ENCODE measurements around the gene DSC2. TPM values are rescaled to one million over a fixed set of nuclear protein-coding genes. Genes with fewer than 3 reads are reported as not detected.

Gene DSC2
- total RNA-seq, 1 experiment from 2014 or later, result 33.4 TPM

- no peak for TF ChIP-seq ZBTB33 (IDR thresholded peaks at IDR 0.05; ENCODE audit: extremely low read depth, insufficient replicate concordance, low read length)
Observed at GRCh38 chr18:31093294-31093693, 8.9 kb downstream of the DSC2 start (continued).

GRCh38 chr18:31091350-31091749 lies 10.9 kb downstream of the DSC2 start:
- Histone ChIP-seq H3K9me3 (ENCODE audit: control insufficient read depth in 1 of 2, insufficient read depth in 1 of 2, low read depth in 1 of 2, low read length in 2 of 2) (no peaks in the 10 kb centered on the region), H3K79me2 (ENCODE audit: insufficient read depth, low read length) (peaks cover 17% of the 10 kb centered on the region; the same call in 1 of the 2 replicates), H3K9ac (ENCODE audit: low read length) (no peak overlapping the region), H3K9me2 (ENCODE audit: insufficient read depth) (no peaks in the 10 kb centered on the region), H3K4me3 (replicated peaks in 1 of 2; ENCODE audit: low read depth in 1 of 2, low read length in 2 of 2) (no peak overlapping the region), H2AFZ (ENCODE audit: low read depth, low read length, poor library complexity, severe bottlenecking) (no peak overlapping the region), H3K36me3 (ENCODE audit: control insufficient read depth in 1 of 2, insufficient read depth in 2 of 2, low read length in 2 of 2) (peaks cover 16 to 23% of the 10 kb centered on the region in 2 experiments), H3K4me1 (ENCODE audit: control insufficient read depth in 1 of 2, insufficient read depth in 2 of 2, low read length in 2 of 2) (no peaks in the 10 kb centered on the region), H3K27me3 (ENCODE audit: insufficient read depth, low read length) (no peaks in the 10 kb centered on the region), H4K20me1 (ENCODE audit: insufficient read depth) (no peaks in the 10 kb centered on the region), H3K4me2 (ENCODE audit: low read length) (no peak overlapping the region), H3K27ac (ENCODE audit: low read depth, low read length) (no peak overlapping the region)
- ChIA-PET POLR2A (no interaction called here), CTCF (no interaction called here), RAD21 (ENCODE audit: low non-redundant PET in 1 of 2, low total read pairs in 2 of 2, uncharacterized antibody in 2 of 2, unreplicated experiment in 2 of 2) (no interaction called here)
- BruUV-seq (replicated peaks), result no TSS peak
- intact Hi-C loops (cut with micrococcal nuclease), result no loop called here
- DNase-seq (ENCODE audit: low read depth, low spot score) (no peak), ATAC-seq (no peak)
- TF ChIP-seq ZFX (IDR thresholded peaks at IDR 0.05) (no peak), POLR2A (IDR thresholded peaks at IDR 0.05; ENCODE audit: borderline replicate concordance, extremely low read depth, insufficient read depth, insufficient read length) (no peak), POLR2AphosphoS5 (IDR thresholded peaks at IDR 0.05; ENCODE audit: low read depth, low read length) (no peak), TCF7L2 (IDR thresholded peaks at IDR 0.05; ENCODE audit: borderline replicate concordance, extremely low read depth, insufficient read depth, insufficient read length) (no peak), CBX3 (IDR thresholded peaks at IDR 0.05; ENCODE audit: low read depth) (no peak), SP1 (IDR thresholded peaks at IDR 0.05; ENCODE audit: low read depth) (no peak), EZH2 (IDR thresholded peaks at IDR 0.05) (no peak), FOSL1 (IDR thresholded peaks at IDR 0.05; ENCODE audit: low read depth) (no peak), MAX (IDR thresholded peaks at IDR 0.05) (no peak), JUND (IDR thresholded peaks at IDR 0.05) (no peak), CTCF (IDR thresholded peaks at IDR 0.05 in 2 of 3, conservative IDR thresholded peaks at IDR 0.05 in 1 of 3; ENCODE audit: borderline replicate concordance in 1 of 3, insufficient read depth in 1 of 3, low read depth in 2 of 3, low read length in 2 of 3) (no peak), ATF3 (IDR thresholded peaks at IDR 0.05) (no peak), SIN3A (IDR thresholded peaks at IDR 0.05; ENCODE audit: low read depth) (no peak), ZNF274 (IDR thresholded peaks at IDR 0.05; ENCODE audit: low read depth, low read length) (no peak), SRF (IDR thresholded peaks at IDR 0.05; ENCODE audit: low read depth) (no peak), ELF1 (IDR thresholded peaks at IDR 0.05; ENCODE audit: borderline replicate concordance, low read depth) (no peak), RAD21 (IDR thresholded peaks at IDR 0.05; ENCODE audit: low read depth) (no peak), EZH2phosphoT487 (IDR thresholded peaks at IDR 0.05; ENCODE audit: borderline replicate concordance) (no peak), REST (IDR thresholded peaks at IDR 0.05; ENCODE audit: low read depth) (no peak)
